ENCODE results near the gene CACNA1I.

Gene CACNA1I

GRCh38 chr22:39580795-39581194 lies 10.2 kb downstream of the CACNA1I start:
- DNase-seq (ENCODE audit: low spot score), result no peak
- no peak for TF ChIP-seq CTCF (IDR thresholded peaks at IDR 0.05; ENCODE audit: extremely low read depth, missing control alignments)

GRCh38 chr22:39581303-39581702 lies 10.8 kb downstream of the CACNA1I start:
- no peak for DNase-seq (ENCODE audit: low spot score)
- TF ChIP-seq CTCF (IDR thresholded peaks at IDR 0.05; ENCODE audit: extremely low read depth, missing control alignments), result no peak

- DNase-seq (ENCODE audit: low spot score), result no peak
- TF ChIP-seq CTCF (IDR thresholded peaks at IDR 0.05; ENCODE audit: extremely low read depth, missing control alignments), result no peak
These were observed 12.6 kb downstream of the CACNA1I start for GRCh38 chr22:39583066-39583667.

- TF ChIP-seq CTCF (IDR thresholded peaks at IDR 0.05; ENCODE audit: extremely low read depth, missing control alignments), result no peak
- DNase-seq (ENCODE audit: low spot score), result no peak
These were observed 19.3 kb downstream of the CACNA1I start for GRCh38 chr22:39589875-39590274.

GRCh38 chr22:39592081-39593065 lies 21.8 kb downstream of the CACNA1I start:
- no peak for DNase-seq (ENCODE audit: low spot score)
- no peak for TF ChIP-seq CTCF (IDR thresholded peaks at IDR 0.05; ENCODE audit: extremely low read depth, missing control alignments)

GRCh38 chr22:39593066-39593930 lies 22.7 kb downstream of the CACNA1I start:
- TF ChIP-seq CTCF (IDR thresholded peaks at IDR 0.05; ENCODE audit: extremely low read depth, missing control alignments), result no peak
- no peak for DNase-seq (ENCODE audit: low spot score)

Measured in GM20000 (cell line).